Chondrocyte (in vitro differentiated cells): ENCODE results near the gene PCBP4. TPM values are rescaled to one million over a fixed set of nuclear protein-coding genes. Genes with fewer than 3 reads are reported as not detected.

ENCODE experiments used
- DNase-seq: peaks from one replicate; pipeline ENCODE4 v3.0.0; 2021; ENCODE audit warnings: mixed read lengths, low spot score
- H3K27ac Mint-ChIP-seq: one replicate; pipeline ENCODE4 v1.8.0; 2021; ENCODE audit warnings: mild to moderate bottlenecking, moderate library complexity, mixed read lengths; ENCODE audit not compliant: unreplicated experiment
- H3K27me3 Mint-ChIP-seq: 2 replicates; pipeline ENCODE4 v1.8.0; 2021; ENCODE audit warnings: low read depth, mixed read lengths
- H3K36me3 Mint-ChIP-seq: 2 replicates; pipeline ENCODE4 v1.8.0; 2021; ENCODE audit warnings: low read depth, mixed read lengths
- H3K4me1 Mint-ChIP-seq: 2 replicates; pipeline ENCODE4 v1.8.0; 2021; ENCODE audit warnings: low read depth, mild to moderate bottlenecking, mixed read lengths
- H3K4me3 Mint-ChIP-seq: one replicate; pipeline ENCODE4 v1.8.0; 2021; ENCODE audit warnings: mild to moderate bottlenecking, moderate library complexity, mixed read lengths; ENCODE audit not compliant: unreplicated experiment
- H3K9me3 Mint-ChIP-seq: 2 replicates; pipeline ENCODE4 v1.8.0; 2021; ENCODE audit warnings: low read depth, mixed read lengths
- CTCF ChIP-seq: fragments of 200-600 bp; sonication (generic); IDR thresholded peaks from 2 replicates; pipeline ENCODE4 v1.5.0; 2021; ENCODE audit warnings: antibody characterized with exemption, mild to moderate bottlenecking, moderate library complexity
- total RNA-seq: library from RNA; stranded (reverse); gene quantifications from 3 replicates; pipeline ENCODE4 v1.2.1, GENCODE V29; 2021

The PCBP4 gene
- total RNA-seq, 1 donor from 2014 or later = 63.8 TPM

- H3K36me3 Mint-ChIP-seq = peaks cover 32% of the 10 kb centered on the region
- peaks cover 11% of the 10 kb centered on the region for H3K4me1 Mint-ChIP-seq
- DNase-seq = no peak
- no peak for TF ChIP-seq CTCF
- no peaks in the 10 kb centered on the region for H3K27me3 Mint-ChIP-seq
- H3K4me3 Mint-ChIP-seq = no peak overlapping the region
- H3K9me3 Mint-ChIP-seq = no peaks in the 10 kb centered on the region
- H3K27ac Mint-ChIP-seq = no peak overlapping the region
These were observed 32.0 kb downstream of the PCBP4 start for GRCh38 chr3:51934991-51935885.

DNA sequence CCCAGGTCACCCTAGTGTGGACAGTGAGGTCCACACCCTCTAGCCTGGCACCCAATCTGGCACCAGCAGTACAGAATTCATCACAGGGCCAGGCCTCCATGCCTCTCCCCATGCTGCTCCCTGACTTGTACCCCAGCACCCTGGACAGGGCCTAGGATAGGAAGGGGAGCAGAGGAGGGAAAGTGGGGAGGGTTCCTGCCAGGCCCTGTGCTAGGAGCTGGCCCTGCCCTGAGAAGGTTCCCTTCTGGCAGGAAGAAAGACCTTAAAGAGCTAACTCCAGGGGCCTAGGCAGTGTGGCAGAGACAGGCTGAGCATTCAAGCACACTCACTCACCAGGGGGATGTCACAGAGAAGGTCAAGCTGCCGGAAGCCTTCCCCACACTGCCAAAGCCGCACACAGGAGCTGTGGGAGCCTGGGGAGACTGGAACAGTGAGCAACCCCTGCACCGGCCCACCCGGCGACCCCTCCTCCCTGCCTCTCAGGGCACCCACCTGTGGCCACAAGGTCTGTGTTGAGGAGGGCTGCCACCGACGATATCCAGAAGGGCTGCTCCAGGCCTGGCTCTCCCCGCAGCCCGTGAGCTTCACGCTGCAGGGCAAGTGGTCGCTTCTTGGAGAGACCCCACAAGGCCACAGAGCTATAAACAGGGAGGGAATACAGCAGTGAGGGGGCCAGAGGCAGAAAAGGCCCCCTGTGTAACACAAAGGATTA lies 33.0 kb downstream of the PCBP4 start:
- Mint-ChIP-seq H3K4me1 (peaks cover 4% of the 10 kb centered on the region), H3K36me3 (peaks cover 32% of the 10 kb centered on the region), H3K4me3 (no peak overlapping the region), H3K27me3 (no peaks in the 10 kb centered on the region), H3K9me3 (no peaks in the 10 kb centered on the region), H3K27ac (no peak overlapping the region)
- no peak for DNase-seq
- TF ChIP-seq CTCF = no peak

DNA sequence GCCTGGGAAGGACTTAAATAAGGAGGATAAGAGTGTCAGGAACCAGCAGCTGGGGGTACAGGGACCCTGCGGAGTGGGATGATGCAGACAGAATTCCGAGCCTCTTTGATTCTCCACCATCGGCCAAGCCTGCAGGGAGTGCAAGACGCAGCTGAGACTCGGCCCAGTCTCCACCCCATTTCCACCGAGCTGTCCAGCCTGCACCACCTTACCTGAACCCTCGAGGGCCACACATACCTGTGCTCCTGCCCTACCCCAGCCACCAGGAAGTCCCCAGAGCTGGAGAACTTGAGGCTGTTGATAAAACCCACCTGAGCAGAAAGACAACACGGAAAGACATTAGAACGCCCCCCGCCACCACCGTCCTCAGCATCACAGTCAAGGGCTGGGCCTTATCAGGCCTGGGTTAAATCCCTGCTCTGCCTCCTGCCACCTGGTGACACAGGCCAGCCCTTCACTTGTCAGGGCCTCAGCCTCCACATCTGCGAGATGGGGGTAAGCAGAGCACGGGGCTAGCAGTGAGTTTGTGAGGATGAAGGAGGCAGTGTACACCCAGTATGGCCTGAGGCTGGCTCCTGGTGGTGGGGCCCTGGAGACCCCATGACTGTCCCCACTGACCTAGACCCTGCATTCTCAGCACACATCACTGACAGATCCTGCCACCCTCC lies 33.6 kb downstream of the PCBP4 start:
- no peak for DNase-seq
- Mint-ChIP-seq H3K27me3 (no peaks in the 10 kb centered on the region), H3K27ac (no peak overlapping the region), H3K4me3 (no peak overlapping the region), H3K4me1 (no peaks in the 10 kb centered on the region), H3K9me3 (no peaks in the 10 kb centered on the region), H3K36me3 (peaks cover 31% of the 10 kb centered on the region)
- TF ChIP-seq CTCF = no peak

DNA sequence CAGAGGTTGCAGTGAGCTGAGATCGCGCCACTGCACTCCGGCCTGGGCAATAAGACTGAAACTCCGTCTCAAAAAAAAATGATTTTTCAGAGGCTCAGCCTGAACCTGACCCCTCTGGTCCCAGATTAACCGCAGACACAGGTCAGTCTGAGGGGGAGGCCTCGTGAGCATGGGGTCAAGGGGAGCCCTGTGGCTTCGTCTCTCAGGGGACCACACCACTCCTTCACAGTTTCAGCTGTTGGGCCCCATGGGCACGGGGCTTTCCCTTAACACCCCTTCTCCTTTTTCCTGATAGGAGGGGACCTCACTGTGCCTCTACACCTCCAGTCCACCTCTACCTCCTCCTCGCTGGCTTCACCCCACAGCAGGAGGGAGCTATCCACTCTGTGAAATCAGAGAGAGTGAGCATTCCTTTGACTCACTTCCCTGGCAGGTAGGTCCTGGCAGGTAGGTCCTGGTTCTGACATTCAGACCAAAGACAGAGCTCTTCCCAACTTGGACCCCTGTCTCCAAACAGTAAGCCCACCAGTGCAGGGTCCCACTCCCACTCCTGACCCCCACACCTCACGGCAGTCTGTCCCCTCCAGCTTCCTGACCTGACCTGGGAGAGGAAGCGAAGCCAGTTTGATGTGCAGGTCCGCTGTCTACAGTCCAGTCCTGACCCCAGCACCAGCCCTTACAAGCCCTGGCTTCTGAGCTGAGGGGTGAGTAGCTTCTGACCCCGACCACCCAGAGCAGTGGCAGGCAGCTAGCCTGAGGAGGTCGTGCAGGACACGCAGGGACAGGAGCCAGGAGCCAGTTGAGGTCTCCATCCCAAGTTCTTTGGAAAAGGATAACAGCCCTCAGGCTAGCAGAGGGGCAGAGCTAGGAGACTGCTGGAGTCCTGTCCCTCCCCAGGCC lies 34.5 kb downstream of the PCBP4 start:
- H3K4me3 Mint-ChIP-seq = no peak overlapping the region
- H3K27ac Mint-ChIP-seq = no peak overlapping the region
- TF ChIP-seq CTCF = no peak
- DNase-seq = no peak
- no peaks in the 10 kb centered on the region for H3K9me3 Mint-ChIP-seq
- H3K27me3 Mint-ChIP-seq = no peaks in the 10 kb centered on the region
- H3K4me1 Mint-ChIP-seq = no peaks in the 10 kb centered on the region
- peaks cover 29% of the 10 kb centered on the region for H3K36me3 Mint-ChIP-seq
